GM23338 (cell line): ENCODE measurements around the gene CAAP1. TPM values are rescaled to one million over a fixed set of nuclear protein-coding genes. Genes with fewer than 3 reads are reported as not detected.

Experiments
- ATAC-seq: fragments of 200-7000 bp; cut with Tn5 transposase; 3 replicates; pipeline ENCODE4 v1.9.1; 2020
- DNase-seq: peaks from one replicate; pipeline ENCODE4 v3.0.0-alpha.2; 2015; ENCODE audit warnings: low spot score
- H2AFZ ChIP-seq: fragments of 200-600 bp; sonication (generic); 2 replicates; pipeline ENCODE4 v1.8.0; 2016; ENCODE audit warnings: antibody characterized with exemption, mild to moderate bottlenecking, moderate library complexity
- H3F3A ChIP-seq: fragments of 200-600 bp; sonication (generic); replicated peaks from 2 replicates; pipeline ENCODE4 v1.8.0; 2017; ENCODE audit warnings: antibody characterized with exemption, mixed run types, low read depth
- H3K27ac ChIP-seq: fragments of 200-600 bp; sonication (generic); 2 replicates; pipeline ENCODE4 v1.6.1; 2016; ENCODE audit warnings: low read depth
- H3K27me3 ChIP-seq: fragments of 200-600 bp; sonication (generic); 2 replicates; pipeline ENCODE4 v1.8.0; 2016; ENCODE audit warnings: mild to moderate bottlenecking, mixed run types, moderate library complexity; ENCODE audit not compliant: insufficient read depth
- H3K36me3 ChIP-seq: fragments of 200-600 bp; sonication (generic); 2 replicates; pipeline ENCODE4 v1.8.0; 2016; ENCODE audit warnings: mild to moderate bottlenecking; ENCODE audit not compliant: insufficient read depth
- H3K4me1 ChIP-seq: fragments of 200-600 bp; sonication (generic); 2 replicates; pipeline ENCODE4 v1.8.0; 2016; ENCODE audit warnings: mild to moderate bottlenecking, moderate library complexity; ENCODE audit not compliant: insufficient read depth
- H3K4me2 ChIP-seq: fragments of 200-600 bp; sonication (generic); 2 replicates; pipeline ENCODE4 v1.7.1; 2017; ENCODE audit warnings: mixed run types
- H3K4me3 ChIP-seq: fragments of 200-600 bp; sonication (generic); 2 replicates; pipeline ENCODE4 v1.6.1; 2016; ENCODE audit warnings: mixed run types
- H3K79me2 ChIP-seq: fragments of 200-600 bp; sonication (generic); replicated peaks from 2 replicates; pipeline ENCODE4 v1.8.0; 2017; ENCODE audit warnings: mild to moderate bottlenecking; ENCODE audit not compliant: insufficient read depth
- H3K9me2 ChIP-seq: fragments of 200-600 bp; sonication (generic); 2 replicates; pipeline ENCODE4 v1.8.0; 2017; ENCODE audit not compliant: insufficient read depth
- H4K20me1 ChIP-seq: fragments of 200-600 bp; sonication (generic); replicated peaks from 2 replicates; pipeline ENCODE4 v1.8.0; 2017; ENCODE audit warnings: mild to moderate bottlenecking; ENCODE audit not compliant: insufficient read depth
- H3K27ac Mint-ChIP-seq: 2 replicates; pipeline ENCODE4 v1.8.0; 2020; ENCODE audit warnings: inconsistent platforms, mild to moderate bottlenecking, moderate library complexity, mixed read lengths
- H3K27me3 Mint-ChIP-seq: 3 replicates; pipeline ENCODE4 v1.8.0; 2022; ENCODE audit warnings: low read depth, mild to moderate bottlenecking, moderate library complexity, mixed read lengths, inconsistent platforms; ENCODE audit not compliant: insufficient read depth, poor library complexity
- H3K36me3 Mint-ChIP-seq: 3 replicates; pipeline ENCODE4 v1.8.0; 2021; ENCODE audit warnings: low read depth, mild to moderate bottlenecking, inconsistent platforms, moderate library complexity, mixed read lengths
- H3K4me1 Mint-ChIP-seq: 3 replicates; pipeline ENCODE4 v1.8.0; 2020; ENCODE audit warnings: mild to moderate bottlenecking, inconsistent platforms, mixed read lengths
- H3K4me3 Mint-ChIP-seq: 3 replicates; pipeline ENCODE4 v1.8.0; 2021; ENCODE audit warnings: moderate library complexity, mild to moderate bottlenecking, inconsistent platforms, mixed read lengths
- H3K9me3 Mint-ChIP-seq: 3 replicates; pipeline ENCODE4 v1.8.0; 2020; ENCODE audit warnings: moderate library complexity, mild to moderate bottlenecking, inconsistent platforms, mixed read lengths
- CREB1 ChIP-seq: fragments of 250-450 bp; sonication (Bioruptor Pico); IDR thresholded peaks from 2 replicates; pipeline ENCODE4 v1.5.0; 2020; ENCODE audit warnings: low read depth, mild to moderate bottlenecking, moderate library complexity
- EZH2 ChIP-seq: fragments of 200-600 bp; sonication (generic); IDR thresholded peaks from one replicate; pipeline ENCODE4 v1.8.0; 2017; ENCODE audit warnings: antibody characterized with exemption, mild to moderate bottlenecking, low read depth; ENCODE audit not compliant: unreplicated experiment
- EZH2phosphoT487 ChIP-seq: fragments of 200-600 bp; sonication (generic); IDR thresholded peaks from one replicate; pipeline ENCODE4 v1.8.1; 2018; ENCODE audit warnings: antibody characterized with exemption; ENCODE audit not compliant: unreplicated experiment
- JUNB ChIP-seq: IDR thresholded peaks from one replicate; pipeline ENCODE4 v1.6.1; 2016; ENCODE audit warnings: antibody characterized with exemption; ENCODE audit not compliant: unreplicated experiment
- NANOG ChIP-seq: IDR thresholded peaks from 2 replicates; pipeline ENCODE4 v1.6.1; 2016; ENCODE audit warnings: antibody characterized with exemption, borderline replicate concordance
- POLR2AphosphoS5 ChIP-seq: IDR thresholded peaks from 2 replicates; pipeline ENCODE4 v1.6.1; 2016; ENCODE audit warnings: antibody characterized with exemption, low read depth
- STAT1 ChIP-seq: IDR thresholded peaks from one replicate; pipeline ENCODE4 v1.6.1; 2016; ENCODE audit warnings: antibody characterized with exemption; ENCODE audit not compliant: unreplicated experiment
- ZNF114 ChIP-seq: fragments of 250-450 bp; sonication (Bioruptor Pico); IDR thresholded peaks from 2 replicates; pipeline ENCODE4 v1.5.0; 2020; ENCODE audit warnings: mild to moderate bottlenecking, moderate library complexity
- ZNF331 ChIP-seq: fragments of 250-450 bp; sonication (Bioruptor Pico); IDR thresholded peaks from 2 replicates; pipeline ENCODE4 v1.5.0; 2020; ENCODE audit warnings: low read depth, mild to moderate bottlenecking, moderate library complexity
- polyA plus RNA-seq: library from polyadenylated mRNA; unstranded; fragments of >200 nt; fragmentation: Nextera tagmentation; extraction: Ambion mirVana; gene quantifications from 2 replicates; pipeline ENCODE4 v1.2.1, GENCODE V29; 2016
- total RNA-seq: library from RNA; depleted of rRNA; stranded (reverse); fragments of >200 nt; shearing (Covaris generic); gene quantifications from 2 replicates; pipeline ENCODE4 v1.2.3, GENCODE V29; 2014
- TF ChIP-seq, protein P1 (sequence below), 2 experiments: fragments of 200-600 bp in 1 of 2; sonication (generic) in 1 of 2; conservative IDR thresholded peaks; 2 replicates each; pipeline versions ENCODE4 v1.5.1 to v1.6.1; 2016 to 2017; ENCODE audit warnings: antibody characterized with exemption in 2 of 2, low read depth in 2 of 2, mild to moderate bottlenecking in 2 of 2, moderate library complexity in 1 of 2
- TF ChIP-seq, protein P2 (sequence below): IDR thresholded peaks from one replicate; pipeline ENCODE4 v1.6.1; 2018; ENCODE audit warnings: antibody characterized with exemption; ENCODE audit not compliant: unreplicated experiment
- TF ChIP-seq, protein P3 (sequence below): fragments of 250-450 bp; sonication (Bioruptor Pico); IDR thresholded peaks from 2 replicates; pipeline ENCODE4 v1.5.0; 2020; ENCODE audit warnings: mild to moderate bottlenecking, moderate library complexity
- TF ChIP-seq, protein P4 (sequence below): IDR thresholded peaks from 2 replicates; pipeline ENCODE4 v1.6.1; 2016; ENCODE audit warnings: antibody characterized with exemption

Gene CAAP1
- total and polyA plus RNA-seq, 2 experiments from 2014 or later, result 47.9 to 59.7 TPM

DNA sequence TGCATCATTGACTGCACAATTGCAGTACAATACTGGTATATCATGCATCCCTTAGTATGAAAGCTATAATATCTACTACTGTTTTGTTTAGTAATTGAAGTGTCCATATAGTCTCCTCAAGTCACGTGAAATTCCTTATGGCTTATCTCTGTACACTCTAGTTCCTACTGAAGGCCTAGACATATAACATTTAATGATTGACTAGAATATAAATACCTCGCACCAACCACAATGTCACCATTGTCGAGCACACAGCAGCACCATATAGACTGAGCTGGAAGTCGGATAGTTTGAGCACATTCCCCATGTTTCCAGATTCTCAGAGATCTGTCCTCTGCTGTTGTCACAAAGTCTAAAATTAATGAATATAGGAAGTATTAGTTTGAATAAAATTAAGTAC is 33.0 kb upstream of the CAAP1 start:
- Histone ChIP-seq H3K27ac (no peak overlapping the region), H2AFZ (no peak overlapping the region), H3K4me1 (no peaks in the 10 kb centered on the region), H3K36me3 (peaks cover 45% of the 10 kb centered on the region), H3K27me3 (no peaks in the 10 kb centered on the region), H3K79me2 (peaks cover 4% of the 10 kb centered on the region; the same call in 1 of the 2 replicates), H3F3A (no peaks in the 10 kb centered on the region), H3K4me3 (no peak overlapping the region), H3K9me2 (no peaks in the 10 kb centered on the region), H4K20me1 (no peaks in the 10 kb centered on the region), H3K4me2 (no peak overlapping the region)
- Mint-ChIP-seq H3K36me3 (peaks cover 62% of the 10 kb centered on the region), H3K4me1 (no peaks in the 10 kb centered on the region), H3K9me3 (no peaks in the 10 kb centered on the region), H3K27ac (no peak overlapping the region), H3K4me3 (no peak overlapping the region), H3K27me3 (no peaks in the 10 kb centered on the region)
- TF ChIP-seq, protein P1, sequence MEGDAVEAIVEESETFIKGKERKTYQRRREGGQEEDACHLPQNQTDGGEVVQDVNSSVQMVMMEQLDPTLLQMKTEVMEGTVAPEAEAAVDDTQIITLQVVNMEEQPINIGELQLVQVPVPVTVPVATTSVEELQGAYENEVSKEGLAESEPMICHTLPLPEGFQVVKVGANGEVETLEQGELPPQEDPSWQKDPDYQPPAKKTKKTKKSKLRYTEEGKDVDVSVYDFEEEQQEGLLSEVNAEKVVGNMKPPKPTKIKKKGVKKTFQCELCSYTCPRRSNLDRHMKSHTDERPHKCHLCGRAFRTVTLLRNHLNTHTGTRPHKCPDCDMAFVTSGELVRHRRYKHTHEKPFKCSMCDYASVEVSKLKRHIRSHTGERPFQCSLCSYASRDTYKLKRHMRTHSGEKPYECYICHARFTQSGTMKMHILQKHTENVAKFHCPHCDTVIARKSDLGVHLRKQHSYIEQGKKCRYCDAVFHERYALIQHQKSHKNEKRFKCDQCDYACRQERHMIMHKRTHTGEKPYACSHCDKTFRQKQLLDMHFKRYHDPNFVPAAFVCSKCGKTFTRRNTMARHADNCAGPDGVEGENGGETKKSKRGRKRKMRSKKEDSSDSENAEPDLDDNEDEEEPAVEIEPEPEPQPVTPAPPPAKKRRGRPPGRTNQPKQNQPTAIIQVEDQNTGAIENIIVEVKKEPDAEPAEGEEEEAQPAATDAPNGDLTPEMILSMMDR (conservative IDR thresholded peaks at IDR 0.05; ENCODE audit: low read depth in 2 of 2), result no peak
- TF ChIP-seq STAT1 (no peak), POLR2AphosphoS5 (no peak), JUNB (no peak), ZNF331 (no peak), EZH2 (no peak), ZNF114 (no peak), CREB1 (CRISPR knock-in tag) (no peak), EZH2phosphoT487 (no peak), NANOG (no peak)
- TF ChIP-seq, protein P2, sequence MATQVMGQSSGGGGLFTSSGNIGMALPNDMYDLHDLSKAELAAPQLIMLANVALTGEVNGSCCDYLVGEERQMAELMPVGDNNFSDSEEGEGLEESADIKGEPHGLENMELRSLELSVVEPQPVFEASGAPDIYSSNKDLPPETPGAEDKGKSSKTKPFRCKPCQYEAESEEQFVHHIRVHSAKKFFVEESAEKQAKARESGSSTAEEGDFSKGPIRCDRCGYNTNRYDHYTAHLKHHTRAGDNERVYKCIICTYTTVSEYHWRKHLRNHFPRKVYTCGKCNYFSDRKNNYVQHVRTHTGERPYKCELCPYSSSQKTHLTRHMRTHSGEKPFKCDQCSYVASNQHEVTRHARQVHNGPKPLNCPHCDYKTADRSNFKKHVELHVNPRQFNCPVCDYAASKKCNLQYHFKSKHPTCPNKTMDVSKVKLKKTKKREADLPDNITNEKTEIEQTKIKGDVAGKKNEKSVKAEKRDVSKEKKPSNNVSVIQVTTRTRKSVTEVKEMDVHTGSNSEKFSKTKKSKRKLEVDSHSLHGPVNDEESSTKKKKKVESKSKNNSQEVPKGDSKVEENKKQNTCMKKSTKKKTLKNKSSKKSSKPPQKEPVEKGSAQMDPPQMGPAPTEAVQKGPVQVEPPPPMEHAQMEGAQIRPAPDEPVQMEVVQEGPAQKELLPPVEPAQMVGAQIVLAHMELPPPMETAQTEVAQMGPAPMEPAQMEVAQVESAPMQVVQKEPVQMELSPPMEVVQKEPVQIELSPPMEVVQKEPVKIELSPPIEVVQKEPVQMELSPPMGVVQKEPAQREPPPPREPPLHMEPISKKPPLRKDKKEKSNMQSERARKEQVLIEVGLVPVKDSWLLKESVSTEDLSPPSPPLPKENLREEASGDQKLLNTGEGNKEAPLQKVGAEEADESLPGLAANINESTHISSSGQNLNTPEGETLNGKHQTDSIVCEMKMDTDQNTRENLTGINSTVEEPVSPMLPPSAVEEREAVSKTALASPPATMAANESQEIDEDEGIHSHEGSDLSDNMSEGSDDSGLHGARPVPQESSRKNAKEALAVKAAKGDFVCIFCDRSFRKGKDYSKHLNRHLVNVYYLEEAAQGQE, result no peak
- TF ChIP-seq, protein P3, sequence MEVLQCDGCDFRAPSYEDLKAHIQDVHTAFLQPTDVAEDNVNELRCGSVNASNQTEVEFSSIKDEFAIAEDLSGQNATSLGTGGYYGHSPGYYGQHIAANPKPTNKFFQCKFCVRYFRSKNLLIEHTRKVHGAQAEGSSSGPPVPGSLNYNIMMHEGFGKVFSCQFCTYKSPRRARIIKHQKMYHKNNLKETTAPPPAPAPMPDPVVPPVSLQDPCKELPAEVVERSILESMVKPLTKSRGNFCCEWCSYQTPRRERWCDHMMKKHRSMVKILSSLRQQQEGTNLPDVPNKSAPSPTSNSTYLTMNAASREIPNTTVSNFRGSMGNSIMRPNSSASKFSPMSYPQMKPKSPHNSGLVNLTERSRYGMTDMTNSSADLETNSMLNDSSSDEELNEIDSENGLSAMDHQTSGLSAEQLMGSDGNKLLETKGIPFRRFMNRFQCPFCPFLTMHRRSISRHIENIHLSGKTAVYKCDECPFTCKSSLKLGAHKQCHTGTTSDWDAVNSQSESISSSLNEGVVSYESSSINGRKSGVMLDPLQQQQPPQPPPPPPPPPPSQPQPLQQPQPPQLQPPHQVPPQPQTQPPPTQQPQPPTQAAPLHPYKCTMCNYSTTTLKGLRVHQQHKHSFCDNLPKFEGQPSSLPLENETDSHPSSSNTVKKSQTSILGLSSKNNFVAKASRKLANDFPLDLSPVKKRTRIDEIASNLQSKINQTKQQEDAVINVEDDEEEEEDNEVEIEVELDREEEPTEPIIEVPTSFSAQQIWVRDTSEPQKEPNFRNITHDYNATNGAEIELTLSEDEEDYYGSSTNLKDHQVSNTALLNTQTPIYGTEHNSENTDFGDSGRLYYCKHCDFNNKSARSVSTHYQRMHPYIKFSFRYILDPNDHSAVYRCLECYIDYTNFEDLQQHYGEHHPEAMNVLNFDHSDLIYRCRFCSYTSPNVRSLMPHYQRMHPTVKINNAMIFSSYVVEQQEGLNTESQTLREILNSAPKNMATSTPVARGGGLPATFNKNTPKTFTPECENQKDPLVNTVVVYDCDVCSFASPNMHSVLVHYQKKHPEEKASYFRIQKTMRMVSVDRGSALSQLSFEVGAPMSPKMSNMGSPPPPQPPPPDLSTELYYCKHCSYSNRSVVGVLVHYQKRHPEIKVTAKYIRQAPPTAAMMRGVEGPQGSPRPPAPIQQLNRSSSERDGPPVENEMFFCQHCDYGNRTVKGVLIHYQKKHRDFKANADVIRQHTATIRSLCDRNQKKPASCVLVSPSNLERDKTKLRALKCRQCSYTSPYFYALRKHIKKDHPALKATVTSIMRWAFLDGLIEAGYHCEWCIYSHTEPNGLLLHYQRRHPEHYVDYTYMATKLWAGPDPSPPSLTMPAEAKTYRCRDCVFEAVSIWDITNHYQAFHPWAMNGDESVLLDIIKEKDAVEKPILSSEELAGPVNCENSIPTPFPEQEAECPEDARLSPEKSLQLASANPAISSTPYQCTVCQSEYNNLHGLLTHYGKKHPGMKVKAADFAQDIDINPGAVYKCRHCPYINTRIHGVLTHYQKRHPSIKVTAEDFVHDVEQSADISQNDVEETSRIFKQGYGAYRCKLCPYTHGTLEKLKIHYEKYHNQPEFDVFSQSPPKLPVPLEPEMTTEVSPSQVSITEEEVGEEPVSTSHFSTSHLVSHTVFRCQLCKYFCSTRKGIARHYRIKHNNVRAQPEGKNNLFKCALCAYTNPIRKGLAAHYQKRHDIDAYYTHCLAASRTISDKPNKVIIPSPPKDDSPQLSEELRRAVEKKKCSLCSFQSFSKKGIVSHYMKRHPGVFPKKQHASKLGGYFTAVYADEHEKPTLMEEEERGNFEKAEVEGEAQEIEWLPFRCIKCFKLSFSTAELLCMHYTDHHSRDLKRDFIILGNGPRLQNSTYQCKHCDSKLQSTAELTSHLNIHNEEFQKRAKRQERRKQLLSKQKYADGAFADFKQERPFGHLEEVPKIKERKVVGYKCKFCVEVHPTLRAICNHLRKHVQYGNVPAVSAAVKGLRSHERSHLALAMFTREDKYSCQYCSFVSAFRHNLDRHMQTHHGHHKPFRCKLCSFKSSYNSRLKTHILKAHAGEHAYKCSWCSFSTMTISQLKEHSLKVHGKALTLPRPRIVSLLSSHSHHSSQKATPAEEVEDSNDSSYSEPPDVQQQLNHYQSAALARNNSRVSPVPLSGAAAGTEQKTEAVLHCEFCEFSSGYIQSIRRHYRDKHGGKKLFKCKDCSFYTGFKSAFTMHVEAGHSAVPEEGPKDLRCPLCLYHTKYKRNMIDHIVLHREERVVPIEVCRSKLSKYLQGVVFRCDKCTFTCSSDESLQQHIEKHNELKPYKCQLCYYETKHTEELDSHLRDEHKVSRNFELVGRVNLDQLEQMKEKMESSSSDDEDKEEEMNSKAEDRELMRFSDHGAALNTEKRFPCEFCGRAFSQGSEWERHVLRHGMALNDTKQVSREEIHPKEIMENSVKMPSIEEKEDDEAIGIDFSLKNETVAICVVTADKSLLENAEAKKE (CRISPR knock-in tag), result no peak
- TF ChIP-seq, protein P4, sequence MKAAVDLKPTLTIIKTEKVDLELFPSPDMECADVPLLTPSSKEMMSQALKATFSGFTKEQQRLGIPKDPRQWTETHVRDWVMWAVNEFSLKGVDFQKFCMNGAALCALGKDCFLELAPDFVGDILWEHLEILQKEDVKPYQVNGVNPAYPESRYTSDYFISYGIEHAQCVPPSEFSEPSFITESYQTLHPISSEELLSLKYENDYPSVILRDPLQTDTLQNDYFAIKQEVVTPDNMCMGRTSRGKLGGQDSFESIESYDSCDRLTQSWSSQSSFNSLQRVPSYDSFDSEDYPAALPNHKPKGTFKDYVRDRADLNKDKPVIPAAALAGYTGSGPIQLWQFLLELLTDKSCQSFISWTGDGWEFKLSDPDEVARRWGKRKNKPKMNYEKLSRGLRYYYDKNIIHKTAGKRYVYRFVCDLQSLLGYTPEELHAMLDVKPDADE, result no peak
- no peak for ATAC-seq
- no peak for DNase-seq
